Retinal pigment epithelial cell (primary cell): ENCODE data around the gene GET4.

ENCODE experiments used
- DNase-seq: peaks from one replicate; pipeline ENCODE4 v3.0.0-alpha.2; 2010; ENCODE audit warnings: low read depth
- H3K4me3 ChIP-seq: 2 replicates; pipeline ENCODE4 v1.5.1; 2011; ENCODE audit warnings: mild to moderate bottlenecking, low read length, control low read depth, moderate library complexity
- CTCF ChIP-seq: conservative IDR thresholded peaks from 2 replicates; pipeline ENCODE4 v1.5.1; 2011; ENCODE audit warnings: low read depth, low read length, control low read depth, inconsistent platforms

GET4 gene

GRCh38 chr7:840001-840600, 36.3 kb upstream of the GET4 start:
- H3K4me3 ChIP-seq: no peak overlapping the region
- no peak for TF ChIP-seq CTCF
- DNase-seq: no peak

- no peak for TF ChIP-seq CTCF
- no peak for DNase-seq
- no peak overlapping the region for H3K4me3 ChIP-seq
Measured at GRCh38 chr7:841943-842342, 34.4 kb upstream of the GET4 start.

DNA sequence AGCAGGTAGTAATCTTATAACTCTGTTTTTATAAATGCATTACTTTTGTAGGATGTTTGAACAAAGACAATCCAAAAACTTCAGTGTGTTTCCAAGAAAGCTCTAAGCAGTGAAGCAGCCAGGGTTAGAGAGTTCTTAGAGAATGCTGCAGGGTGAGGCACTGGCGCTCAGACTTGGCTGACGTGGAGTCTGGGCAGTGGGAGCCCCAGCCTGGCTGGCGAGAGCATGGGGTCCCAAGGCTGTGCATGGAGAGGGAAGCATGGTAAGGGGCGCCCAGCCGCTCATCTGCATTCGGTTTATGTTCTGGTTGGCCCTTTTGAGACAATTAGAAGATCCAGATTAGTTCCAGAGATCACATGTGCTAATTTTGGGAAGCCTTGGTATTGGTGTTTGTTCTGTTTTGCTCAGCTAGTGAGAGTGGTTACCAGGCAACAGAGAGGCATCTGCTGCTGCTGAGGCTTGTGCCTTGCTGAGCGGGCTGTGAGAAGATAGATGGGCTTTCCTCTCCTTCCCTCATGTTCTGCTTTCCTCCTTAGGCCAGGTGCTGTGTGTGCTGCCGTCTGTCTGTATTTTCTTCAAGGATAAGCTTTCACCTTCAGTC, 33.8 kb upstream of the GET4 start:
- no peak for DNase-seq
- no peak overlapping the region for H3K4me3 ChIP-seq
- TF ChIP-seq CTCF: no peak

GRCh38 chr7:843230-843629, 33.1 kb upstream of the GET4 start:
- no peak for TF ChIP-seq CTCF
- no peak overlapping the region for H3K4me3 ChIP-seq
- no peak for DNase-seq

DNA sequence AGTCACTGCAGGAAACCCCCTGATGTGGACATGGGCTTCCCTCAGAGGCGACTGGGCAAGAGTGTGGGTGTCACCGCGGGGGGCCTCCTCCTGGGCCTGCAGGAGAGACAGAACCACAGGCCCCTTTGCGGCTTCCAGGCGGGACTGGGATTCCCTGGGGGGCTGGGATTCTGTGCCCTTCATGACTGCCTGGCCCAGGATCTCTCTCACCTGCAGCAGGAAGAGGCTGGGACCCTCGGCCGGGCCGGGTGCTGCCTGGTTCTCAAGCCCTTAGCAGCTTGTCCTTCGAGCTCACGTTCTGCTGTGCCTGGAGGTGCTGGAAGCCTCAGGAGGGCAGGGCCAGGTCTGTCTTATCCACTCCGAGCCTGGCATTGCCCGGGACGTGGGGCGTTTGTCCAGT, 32.3 kb upstream of the GET4 start:
- TF ChIP-seq CTCF: no peak

DNA sequence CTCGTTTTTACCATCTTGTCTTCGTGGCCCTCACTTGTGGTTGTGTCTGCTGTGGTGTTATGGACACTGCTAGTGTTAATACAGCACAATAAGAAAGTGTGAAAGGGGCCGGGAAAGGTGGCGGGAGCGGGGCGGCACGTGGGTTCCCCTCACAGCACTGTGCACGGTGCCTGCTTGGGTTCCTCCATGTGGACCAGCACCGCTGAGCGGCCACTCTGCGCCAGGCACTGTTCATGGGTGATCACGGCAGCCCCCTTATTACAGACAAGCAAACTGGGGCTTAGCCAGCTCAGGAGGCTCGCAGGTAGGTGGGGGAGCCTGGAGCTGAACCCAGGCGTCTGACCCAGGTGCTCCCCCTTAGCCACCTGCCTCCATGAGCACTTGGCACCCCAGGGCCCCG, 31.8 kb upstream of the GET4 start:
- DNase-seq: no peak
- no peak for TF ChIP-seq CTCF
- no peak overlapping the region for H3K4me3 ChIP-seq

More for the DNA sequence above, 32.3 kb upstream of the GET4 start:
- H3K4me3 ChIP-seq: no peak overlapping the region
- no peak for DNase-seq

DNA sequence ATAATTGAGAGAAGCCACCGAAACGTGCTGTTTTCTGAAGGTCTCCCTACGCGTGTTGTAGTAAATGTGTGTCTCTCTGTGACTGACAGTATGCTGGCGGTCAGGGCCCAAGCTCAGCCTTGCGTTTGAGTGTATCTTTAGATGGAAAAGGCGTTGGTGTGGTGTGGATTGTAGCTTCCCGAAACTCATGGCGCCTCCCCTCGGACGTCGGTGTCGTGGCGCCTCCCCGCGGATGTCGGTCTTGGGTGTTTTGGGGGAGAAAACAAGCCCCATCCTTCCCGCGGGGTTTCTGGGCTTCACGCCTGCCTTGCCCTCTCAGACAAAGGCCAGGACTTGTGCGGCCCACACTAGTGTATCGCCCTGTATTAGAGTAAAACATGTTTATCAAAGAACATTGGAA, 31.3 kb upstream of the GET4 start:
- TF ChIP-seq CTCF: no peak

More for the DNA sequence above, 31.3 kb upstream of the GET4 start:
- no peak for DNase-seq
- H3K4me3 ChIP-seq: no peak overlapping the region
